Naive thymus-derived CD4-positive, alpha-beta T cell (primary cell): ENCODE results near the gene FAM168B. TPM values are rescaled to one million over a fixed set of nuclear protein-coding genes. Genes with fewer than 3 reads are reported as not detected.

Experiments used
- ATAC-seq: fragments of 150-1000 bp; cut with Tn5 transposase; 2 replicates; pipeline ENCODE4 v1.10.0; 2021; ENCODE audit warnings: mild to moderate bottlenecking, moderate library complexity
- CTCF ChIA-PET: fragments of 350-600 bp; sonication (Branson Sonifier 250); formaldehyde crosslinking; loops from one replicate; lab custom pipeline; 2021; ENCODE audit warnings: antibody characterized with exemption; lab: Charles Lee
- POLR2A ChIA-PET: fragments of 350-600 bp; sonication (Branson Sonifier 250); formaldehyde crosslinking; loops from one replicate; lab custom pipeline; 2021; ENCODE audit warnings: antibody characterized with exemption, inconsistent platforms; lab: Charles Lee
- DNase-seq, 9 donors: peaks; one replicate each; pipeline versions ENCODE4 v3.0.0 to v3.0.0-alpha.2; 2020 to 2022; ENCODE audit warnings: mixed read lengths in 1 of 9
- H3K27ac ChIP-seq: one replicate; pipeline ENCODE4 v1.7.0; 2013; ENCODE audit warnings: mild to moderate bottlenecking, low read depth, low read length, moderate library complexity
- H3K27me3 ChIP-seq, 2 donors: one replicate each; pipeline ENCODE4 v1.7.0; 2013; ENCODE audit warnings: low read length in 2 of 2, mild to moderate bottlenecking in 2 of 2, moderate library complexity in 2 of 2; ENCODE audit not compliant: control insufficient read depth in 2 of 2, insufficient read depth in 2 of 2
- H3K36me3 ChIP-seq, 3 experiments: 1 replicate in 2 of 3; 2 replicates in 1 of 3; pipeline ENCODE4 v1.7.0; 2013; ENCODE audit warnings: low read length in 3 of 3, mild to moderate bottlenecking in 3 of 3, moderate library complexity in 1 of 3; ENCODE audit not compliant: insufficient read depth in 3 of 3, control insufficient read depth in 2 of 3
- H3K4me1 ChIP-seq, 2 donors: one replicate each; pipeline ENCODE4 v1.7.0; 2013; ENCODE audit warnings: low read length in 2 of 2, mild to moderate bottlenecking in 2 of 2, moderate library complexity in 1 of 2; ENCODE audit not compliant: control insufficient read depth in 2 of 2, insufficient read depth in 2 of 2
- H3K4me3 ChIP-seq: 2 replicates; pipeline ENCODE4 v1.7.0; 2013; ENCODE audit warnings: mild to moderate bottlenecking, low read length
- H3K9me3 ChIP-seq, 3 experiments: 1 replicate in 2 of 3; 2 replicates in 1 of 3; pipeline ENCODE4 v1.7.0; 2013; ENCODE audit warnings: low read length in 3 of 3; ENCODE audit not compliant: control insufficient read depth in 2 of 3
- H3K27ac Mint-ChIP-seq, 9 donors: one replicate each; pipeline ENCODE4 v1.8.0; 2020 to 2022; ENCODE audit warnings: mixed read lengths in 9 of 9, mild to moderate bottlenecking in 8 of 9, moderate library complexity in 5 of 9, inconsistent platforms in 2 of 9
- H3K27me3 Mint-ChIP-seq, 5 donors: one replicate each; pipeline ENCODE4 v1.8.0; 2021 to 2022; ENCODE audit warnings: mixed read lengths in 5 of 5, mild to moderate bottlenecking in 1 of 5
- H3K36me3 Mint-ChIP-seq, 5 donors: one replicate each; pipeline ENCODE4 v1.8.0; 2020 to 2022; ENCODE audit warnings: mixed read lengths in 5 of 5, mild to moderate bottlenecking in 3 of 5, inconsistent platforms in 1 of 5
- H3K4me1 Mint-ChIP-seq, 7 donors: one replicate each; pipeline ENCODE4 v1.8.0; 2020 to 2022; ENCODE audit warnings: mixed read lengths in 7 of 7, mild to moderate bottlenecking in 3 of 7, inconsistent platforms in 1 of 7
- H3K4me3 Mint-ChIP-seq, 10 donors: one replicate each; pipeline ENCODE4 v1.8.0; 2020 to 2022; ENCODE audit warnings: mild to moderate bottlenecking in 10 of 10, mixed read lengths in 10 of 10, moderate library complexity in 6 of 10, inconsistent platforms in 2 of 10
- H3K9me3 Mint-ChIP-seq, 11 donors: one replicate each; pipeline ENCODE4 v1.8.0; 2020 to 2022; ENCODE audit warnings: mixed read lengths in 11 of 11, mild to moderate bottlenecking in 4 of 11, inconsistent platforms in 1 of 11, moderate library complexity in 1 of 11
- intact Hi-C, 2 donors: fragments of 100-400 bp; cut with micrococcal nuclease; formaldehyde crosslinking; loops; one replicate each; pipeline ENCODE4 v1.15.1; 2023
- polyA plus RNA-seq, 2 donors: library from polyadenylated mRNA; unstranded; fragments of 300-500 nt; fragmentation: Illumina TruSeq; gene quantifications; one replicate each; pipeline ENCODE4 v1.2.3, GENCODE V29; 2021
- total RNA-seq, 6 experiments: library from RNA in 5 of 6; stranded (reverse) in 5 of 6; gene quantifications; 1 replicate in 5 of 6; 2 replicates in 1 of 6; pipeline ENCODE4 v1.2.3 and lab custom pipeline; 2021 to 2026

The FAM168B gene
- total and polyA plus RNA-seq, 7 experiments from 2014 or later, result 36.3 to 82.9 (median 52.7) TPM

DNA sequence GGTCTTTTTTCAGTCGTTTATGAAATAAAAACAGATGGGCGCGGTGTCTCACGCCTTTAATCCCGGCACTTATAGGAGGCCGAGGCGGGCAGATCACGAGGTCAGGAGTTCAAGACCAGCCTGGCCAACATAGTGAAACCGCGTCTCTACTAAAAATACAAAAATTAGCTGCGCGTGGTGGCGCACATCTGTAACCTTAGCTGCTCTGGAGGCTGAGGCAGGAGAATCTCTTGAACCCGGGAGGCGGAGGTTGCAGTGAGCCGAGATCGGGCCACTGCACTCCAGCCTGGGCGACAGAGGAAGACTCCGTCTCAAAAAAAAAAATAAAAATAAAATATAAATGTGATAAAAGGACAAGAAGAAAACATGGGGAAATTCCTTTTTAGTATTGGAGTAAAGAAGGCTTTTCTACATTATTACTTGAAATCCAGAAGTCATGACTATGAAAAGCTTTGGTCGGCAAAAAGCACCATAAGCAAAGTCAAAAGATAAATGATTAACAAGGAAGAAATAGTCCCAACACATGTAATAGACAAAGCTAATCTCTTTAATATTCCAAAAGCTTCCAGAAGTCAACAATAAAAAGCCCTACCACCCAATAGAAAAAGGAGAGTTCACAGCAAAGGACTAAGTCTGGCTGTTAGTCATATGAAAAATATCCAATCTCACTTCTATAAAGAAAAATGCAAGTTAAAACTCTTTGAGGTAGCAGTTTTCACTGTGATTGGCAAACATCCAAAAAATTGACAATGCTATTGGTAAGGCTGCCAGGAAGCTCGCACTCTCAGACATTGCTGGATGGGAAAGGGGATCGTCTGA, 1.4 kb upstream of the FAM168B start:
- Histone ChIP-seq H3K36me3 (peaks cover 0 to 6% (median 3%) of the 10 kb centered on the region in 3 experiments), H3K27me3 (no peaks in the 10 kb centered on the region), H3K9me3 (no peaks in the 10 kb centered on the region), H3K4me3 (no peak overlapping the region), H3K27ac (peak overlapping the region; percentile 99), H3K4me1 (peaks cover 0 to 12% of the 10 kb centered on the region in 2 donors)
- CTCF ChIA-PET, result interaction anchor here (1.1 kb wide), 1 partner anchor 10 kb away, joined by 3 read pairs; no protein-coding TSS in a partner anchor
- H3K4me1 Mint-ChIP-seq, result peaks cover 7 to 26% (median 20%) of the 10 kb centered on the region in 7 donors
- ATAC-seq (no peak), DNase-seq (no peak)
- H3K9me3 Mint-ChIP-seq, result no peaks in the 10 kb centered on the region
- intact Hi-C loops, result loop anchor here (5.0 kb wide), 3 partner anchors 297 to 1217 kb away; partner anchors contain the start of genes MZT2B (in 1 of the 2) and SMPD4 (in 1 of the 2)
- H3K27ac Mint-ChIP-seq, result peak overlapping the region in 8 of 9 donors; percentile 86 to 97 (median 96)
- no peaks in the 10 kb centered on the region for H3K27me3 Mint-ChIP-seq
- peak overlapping the region; percentile 82 to 98 (median 94) for H3K4me3 Mint-ChIP-seq
- POLR2A ChIA-PET, result interaction anchor here (0.9 to 4.5 kb wide), 4 partner anchors 11 to 752 kb away, joined by 3 to 112 read pairs (median 7); partner anchors contain the start of genes IMP4 and PLEKHB2
- H3K36me3 Mint-ChIP-seq, result no peaks in the 10 kb centered on the region

DNA sequence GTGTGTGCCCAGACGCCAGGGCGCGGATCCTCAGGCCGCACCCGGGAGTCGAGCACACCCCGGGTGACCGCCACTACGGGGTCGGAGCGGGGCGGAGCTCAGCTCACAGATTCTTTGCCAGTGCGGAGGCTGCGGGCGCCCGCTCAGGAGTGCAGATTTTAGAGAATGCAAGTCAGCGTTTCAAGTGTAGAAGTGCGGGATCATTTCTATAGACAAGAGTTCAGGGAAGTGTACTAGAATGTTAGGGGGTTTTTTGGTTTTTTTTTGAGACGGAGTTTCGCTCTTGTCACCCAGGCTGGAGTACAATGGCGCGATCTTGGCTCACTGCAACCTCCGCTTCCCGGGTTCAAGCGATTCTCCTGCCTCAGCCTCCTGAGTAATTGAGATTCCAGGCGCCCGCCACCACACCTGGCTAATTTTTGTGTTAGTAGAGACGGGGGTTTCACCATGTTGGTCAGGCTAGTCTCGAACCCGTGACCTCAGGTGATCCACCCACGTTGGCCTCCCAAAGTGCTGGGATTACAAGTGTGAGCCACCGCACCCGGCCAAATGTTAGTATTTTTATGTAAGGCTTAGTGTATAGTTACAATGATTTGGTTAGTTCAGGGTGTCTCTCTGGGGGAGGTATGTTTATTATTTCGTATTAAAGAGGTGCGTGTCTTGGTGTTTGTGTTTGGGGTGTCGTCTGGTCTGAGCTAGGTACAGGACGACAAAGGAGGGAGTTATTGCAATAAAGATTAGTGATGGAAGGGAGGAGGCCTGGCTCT, 619 bp upstream of the FAM168B start:
- POLR2A ChIA-PET, result interaction anchor here (1.0 to 4.5 kb wide), 6 partner anchors 11 to 912 kb away, joined by 3 to 112 read pairs (median 7); partner anchors contain the start of genes IMP4, PLEKHB2 and SMPD4
- Histone ChIP-seq H3K9me3 (no peaks in the 10 kb centered on the region), H3K4me1 (peaks cover 0 to 12% of the 10 kb centered on the region in 2 donors), H3K27me3 (no peaks in the 10 kb centered on the region), H3K36me3 (peaks cover 0 to 6% (median 3%) of the 10 kb centered on the region in 3 experiments), H3K27ac (peak overlapping the region; percentile 99), H3K4me3 (peak overlapping the region; percentile 81)
- Mint-ChIP-seq H3K4me1 (peaks cover 7 to 32% (median 20%) of the 10 kb centered on the region in 7 donors), H3K9me3 (no peaks in the 10 kb centered on the region), H3K27ac (peak overlapping the region; percentile 86 to 97 (median 96)), H3K27me3 (no peaks in the 10 kb centered on the region), H3K36me3 (peaks cover 0 to under 1% (median 0%) of the 10 kb centered on the region in 5 donors), H3K4me3 (peak overlapping the region; percentile 82 to 98 (median 94))
- CTCF ChIA-PET, result interaction anchor here (1.0 to 1.1 kb wide), 3 partner anchors 9 to 52 kb away, joined by 3 to 4 read pairs (median 4); no protein-coding TSS in a partner anchor
- DNase-seq (peak in 3 of 9 donors; percentile 10 to 78 (median 28)), ATAC-seq (peak; percentile 82)
- intact Hi-C loops, result loop anchor here (1.0 to 5.0 kb wide), 9 partner anchors 10 to 1217 kb away; partner anchors contain the start of genes IMP4 (in 1 of the 2), MZT2A (in 1 of the 2), MZT2B (in 1 of the 2) and PLEKHB2 (in 1 of the 2)

- no peaks in the 10 kb centered on the region for H3K9me3 Mint-ChIP-seq
- intact Hi-C loops, result loop anchor here (1.0 to 5.0 kb wide), 11 partner anchors 12 to 1215 kb away; partner anchors contain the start of genes MZT2A (in 2 of the 2), IMP4 (in 1 of the 2), MZT2B (in 1 of the 2) and PLEKHB2 (in 1 of the 2)
- H3K4me3 ChIP-seq, result peak overlapping the region; percentile 81
- ChIA-PET POLR2A (interaction anchor here (0.8 to 4.5 kb wide), 8 partner anchors 10 to 750 kb away, joined by 3 to 112 read pairs (median 6); partner anchors contain the start of genes IMP4, MZT2A and PLEKHB2), CTCF (interaction anchor here (0.7 to 1.9 kb wide), 2 partner anchors 221 to 400 kb away, joined by 4 read pairs; no protein-coding TSS in a partner anchor)
- ATAC-seq (no peak), DNase-seq (peak in 3 of 9 donors; percentile 14 to 27 (median 15))
- peaks cover 0 to 11% (median 7%) of the 10 kb centered on the region in 5 donors for H3K36me3 Mint-ChIP-seq
- peak overlapping the region; percentile 74 to 89 (median 85) for H3K27ac Mint-ChIP-seq
- peaks cover 0 to 12% of the 10 kb centered on the region in 2 donors for H3K4me1 ChIP-seq
- H3K27ac ChIP-seq, result peak overlapping the region; percentile 99
- H3K9me3 ChIP-seq, result no peaks in the 10 kb centered on the region
- H3K27me3 Mint-ChIP-seq, result no peaks in the 10 kb centered on the region
- peaks cover 7 to 44% (median 29%) of the 10 kb centered on the region in 7 donors for H3K4me1 Mint-ChIP-seq
- no peaks in the 10 kb centered on the region for H3K27me3 ChIP-seq
- H3K4me3 Mint-ChIP-seq, result peak overlapping the region; percentile 81 to 94 (median 86)
- peaks cover 0 to 15% (median 3%) of the 10 kb centered on the region in 3 experiments for H3K36me3 ChIP-seq
Measured at GRCh38 chr2:131092458-131093005, 728 bp downstream of the FAM168B start.

- Histone ChIP-seq H3K27ac (peak overlapping the region; percentile 3), H3K4me1 (peaks cover 0 to 7% of the 10 kb centered on the region in 2 donors), H3K4me3 (no peak overlapping the region), H3K36me3 (peaks cover 0 to 50% (median 15%) of the 10 kb centered on the region in 3 experiments), H3K9me3 (no peaks in the 10 kb centered on the region), H3K27me3 (no peaks in the 10 kb centered on the region)
- intact Hi-C loops, result no loop called here
- ChIA-PET POLR2A (interaction anchor here (0.8 kb wide), 1 partner anchor 44 kb away, joined by 3 read pairs; no protein-coding TSS in a partner anchor), CTCF (no interaction called here)
- DNase-seq (no peak), ATAC-seq (no peak)
- H3K27ac Mint-ChIP-seq, result peak overlapping the region in 1 of 9 donors; percentile 52
- no peaks in the 10 kb centered on the region for H3K27me3 Mint-ChIP-seq
- H3K4me3 Mint-ChIP-seq, result peak overlapping the region in 2 of 10 donors; percentile 11 to 30
- peaks cover 20 to 75% (median 54%) of the 10 kb centered on the region in 7 donors for H3K4me1 Mint-ChIP-seq
- peaks cover 7 to 41% (median 29%) of the 10 kb centered on the region in 5 donors for H3K36me3 Mint-ChIP-seq
- no peaks in the 10 kb centered on the region for H3K9me3 Mint-ChIP-seq
Measured at GRCh38 chr2:131085646-131086045, 7.6 kb downstream of the FAM168B start.

DNA sequence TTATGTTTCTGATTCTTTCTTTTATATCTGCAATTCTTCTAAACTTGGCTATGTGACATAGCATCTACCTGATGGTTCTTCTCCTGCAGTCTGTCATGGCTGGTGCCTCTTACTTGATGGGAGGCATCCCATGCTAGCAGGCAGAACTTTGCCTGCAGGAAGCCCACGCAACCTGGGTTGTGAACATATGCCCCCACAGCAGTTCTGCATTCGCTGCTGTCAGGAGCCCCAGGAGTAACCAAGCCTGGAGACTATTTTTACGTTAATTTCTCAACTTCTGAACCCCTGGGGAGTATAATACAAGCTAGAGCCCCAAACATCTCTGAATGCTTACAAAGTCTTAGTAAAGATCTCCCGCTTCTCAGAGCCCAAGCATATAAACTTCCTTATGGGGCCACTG, 12.1 kb downstream of the FAM168B start:
- Mint-ChIP-seq H3K4me1 (peaks cover 29 to 75% (median 62%) of the 10 kb centered on the region in 7 donors), H3K9me3 (peaks cover 0 to 1% (median 0%) of the 10 kb centered on the region in 11 donors), H3K36me3 (peaks cover 19 to 57% (median 33%) of the 10 kb centered on the region in 5 donors), H3K4me3 (no peak overlapping the region), H3K27me3 (no peaks in the 10 kb centered on the region), H3K27ac (peak overlapping the region in 2 of 9 donors; percentile 9 to 59)
- Histone ChIP-seq H3K27ac (no peak overlapping the region), H3K4me1 (peaks cover 0 to 7% of the 10 kb centered on the region in 2 donors), H3K4me3 (no peak overlapping the region), H3K9me3 (no peaks in the 10 kb centered on the region), H3K36me3 (peaks cover 13 to 75% (median 22%) of the 10 kb centered on the region in 3 experiments), H3K27me3 (no peaks in the 10 kb centered on the region)
- no peak for DNase-seq
- intact Hi-C loops, result no loop called here
- ChIA-PET CTCF (no interaction called here), POLR2A (interaction anchor here (0.9 to 1.9 kb wide), 2 partner anchors 11 to 28 kb away, joined by 3 to 7 read pairs; no protein-coding TSS in a partner anchor)
- ATAC-seq, result no peak
